ENCODE data around the gene USH2A.

Gene USH2A

DNA sequence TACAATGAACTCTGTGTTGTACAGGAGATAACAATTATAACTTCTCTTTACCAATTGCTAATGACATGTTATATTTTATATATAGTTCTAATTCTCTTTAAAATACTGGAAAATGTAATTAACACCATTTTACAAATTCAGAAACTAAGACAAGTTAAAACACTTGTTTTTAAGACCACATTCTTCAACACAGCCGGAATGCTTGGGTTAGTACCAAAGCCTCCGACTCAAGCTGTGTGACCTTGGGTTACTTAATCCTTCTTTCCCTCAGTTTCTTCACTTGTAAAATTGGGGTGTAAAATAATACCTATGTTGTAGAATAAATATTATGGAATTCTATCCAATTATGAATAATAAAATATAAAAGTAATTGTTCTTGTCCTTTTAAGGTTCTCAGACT lies 378.7 kb downstream of the USH2A start:
- no CpG with 5 or more reads among the region's 2 CpGs for WGBS, 2 donors (ENCODE audit: extremely low coverage in 2 of 2, insufficient read length in 2 of 2, insufficient replicate concordance in 1 of 2)
- DNase-seq (ENCODE audit: low spot score): no peak
- Histone ChIP-seq H3K27ac (replicated peaks; ENCODE audit: low read length) (no peak overlapping the region), H3K9ac (ENCODE audit: low read depth, low read length, poor library complexity) (no peak overlapping the region), H3K4me2 (ENCODE audit: insufficient read depth, low read length, poor library complexity, severe bottlenecking) (no peak overlapping the region), H4K8ac (ENCODE audit: low read depth, low read length) (no peak overlapping the region), H3K23ac (ENCODE audit: low read depth, low read length, poor library complexity) (no peak overlapping the region), H2BK5ac (ENCODE audit: low read length) (no peak overlapping the region), H2BK15ac (ENCODE audit: low read length) (no peak overlapping the region), H3K4me1 (ENCODE audit: control insufficient read depth in 2 of 2, insufficient read depth in 1 of 2, low read depth in 1 of 2, low read length in 2 of 2) (no peaks in the 10 kb centered on the region), H3K27me3 (ENCODE audit: control insufficient read depth in 3 of 3, insufficient read depth in 3 of 3, low read depth in 1 of 3, low read length in 3 of 3) (no peaks in the 10 kb centered on the region), H3K18ac (ENCODE audit: low read length) (no peak overlapping the region), H3K4ac (ENCODE audit: low read length) (no peak overlapping the region), H2BK12ac (ENCODE audit: low read length) (no peak overlapping the region), H3K14ac (ENCODE audit: low read length) (no peak overlapping the region), H2AK5ac (ENCODE audit: low read depth, low read length) (no peak overlapping the region), H2BK120ac (ENCODE audit: low read depth, low read length) (no peak overlapping the region), H3K79me1 (ENCODE audit: low read depth, low read length) (no peaks in the 10 kb centered on the region), H2AFZ (ENCODE audit: low read length) (no peak overlapping the region), H3K4me3 (ENCODE audit: low read length in 2 of 2) (no peak overlapping the region), H3K36me3 (replicated peaks in 1 of 2; ENCODE audit: control insufficient read depth in 2 of 2, insufficient read depth in 2 of 2, low read length in 2 of 2) (no peaks in the 10 kb centered on the region), H4K91ac (ENCODE audit: low read depth, low read length, poor library complexity) (no peak overlapping the region), H3K9me3 (replicated peaks in 1 of 2; ENCODE audit: control insufficient read depth in 2 of 2, insufficient read depth in 1 of 2, low read depth in 1 of 2, low read length in 2 of 2) (no peaks in the 10 kb centered on the region)

DNA sequence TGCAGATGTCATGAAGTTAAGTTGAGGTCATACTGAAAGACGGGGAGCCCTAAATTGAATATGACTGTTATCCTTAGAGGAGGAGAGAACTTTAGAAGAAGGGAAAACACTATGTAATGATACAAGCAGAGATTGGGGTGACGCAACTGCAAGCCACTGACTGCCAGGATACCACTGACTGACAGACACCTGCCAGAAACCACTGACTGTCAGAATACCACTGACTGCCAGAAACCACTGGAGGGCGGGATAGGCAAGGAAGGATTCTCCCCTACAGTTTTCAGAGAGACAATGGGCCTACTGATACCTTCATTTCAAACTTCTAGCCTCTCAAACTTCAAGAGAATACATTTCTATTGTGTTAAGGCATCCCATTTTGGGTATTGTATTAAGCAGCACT lies 388.7 kb downstream of the USH2A start:
- H3K36me3 ChIP-seq (replicated peaks in 1 of 2; ENCODE audit: control insufficient read depth in 2 of 2, insufficient read depth in 2 of 2, low read length in 2 of 2): no peaks in the 10 kb centered on the region
- WGBS, 2 donors (ENCODE audit: extremely low coverage in 2 of 2, insufficient read length in 2 of 2, insufficient replicate concordance in 1 of 2): no CpG with 5 or more reads among the region's 3 CpGs
- peak; percentile 12 for DNase-seq (ENCODE audit: low spot score)

DNA sequence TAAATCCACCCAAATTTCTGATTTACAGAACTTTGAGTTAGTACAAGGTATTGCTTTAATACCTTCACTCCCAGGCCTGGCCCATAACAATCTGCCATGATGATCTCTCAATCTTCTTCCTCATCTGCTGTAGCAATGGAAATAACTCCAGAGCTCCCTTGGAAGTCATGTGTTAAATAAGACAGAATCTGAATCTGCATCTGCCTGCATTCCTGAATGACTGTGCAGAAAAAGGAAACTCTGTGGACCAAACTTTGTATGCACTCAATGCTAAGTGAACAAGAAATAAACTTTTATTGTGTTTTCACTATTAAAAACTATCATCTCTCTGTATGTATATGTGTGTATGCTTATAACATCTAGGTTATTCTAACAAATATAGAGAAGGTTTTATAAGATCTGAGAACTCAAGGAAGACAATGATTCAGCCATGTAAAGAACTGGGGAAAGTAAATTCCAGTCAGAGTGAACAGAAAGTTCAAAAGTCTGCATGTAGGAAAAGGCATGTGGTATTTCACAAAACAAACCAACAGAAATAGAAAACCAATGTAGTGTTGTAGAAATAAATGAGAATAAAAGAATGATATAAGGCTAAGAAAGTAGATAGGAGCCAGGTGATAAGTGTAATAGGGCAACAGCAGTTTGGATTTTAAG lies 390.2 kb downstream of the USH2A start:
- Histone ChIP-seq H3K9me3 (replicated peaks in 1 of 2; ENCODE audit: control insufficient read depth in 2 of 2, insufficient read depth in 1 of 2, low read depth in 1 of 2, low read length in 2 of 2) (no peaks in the 10 kb centered on the region), H2AK5ac (ENCODE audit: low read depth, low read length) (no peak overlapping the region), H2AFZ (ENCODE audit: low read length) (no peak overlapping the region), H2BK12ac (ENCODE audit: low read length) (no peak overlapping the region), H3K4me3 (ENCODE audit: low read length in 2 of 2) (no peak overlapping the region), H3K79me1 (ENCODE audit: low read depth, low read length) (no peaks in the 10 kb centered on the region), H3K4me1 (ENCODE audit: control insufficient read depth in 2 of 2, insufficient read depth in 1 of 2, low read depth in 1 of 2, low read length in 2 of 2) (no peaks in the 10 kb centered on the region), H3K4me2 (ENCODE audit: insufficient read depth, low read length, poor library complexity, severe bottlenecking) (no peak overlapping the region), H3K18ac (ENCODE audit: low read length) (no peak overlapping the region), H3K4ac (ENCODE audit: low read length) (no peak overlapping the region), H3K27ac (replicated peaks; ENCODE audit: low read length) (no peak overlapping the region), H3K36me3 (replicated peaks in 1 of 2; ENCODE audit: control insufficient read depth in 2 of 2, insufficient read depth in 2 of 2, low read length in 2 of 2) (no peaks in the 10 kb centered on the region), H4K8ac (ENCODE audit: low read depth, low read length) (no peak overlapping the region), H3K14ac (ENCODE audit: low read length) (no peak overlapping the region), H3K9ac (ENCODE audit: low read depth, low read length, poor library complexity) (no peak overlapping the region), H3K27me3 (ENCODE audit: control insufficient read depth in 3 of 3, insufficient read depth in 3 of 3, low read depth in 1 of 3, low read length in 3 of 3) (no peaks in the 10 kb centered on the region), H2BK5ac (ENCODE audit: low read length) (no peak overlapping the region), H3K23ac (ENCODE audit: low read depth, low read length, poor library complexity) (no peak overlapping the region), H2BK15ac (ENCODE audit: low read length) (no peak overlapping the region), H2BK120ac (ENCODE audit: low read depth, low read length) (no peak overlapping the region), H4K91ac (ENCODE audit: low read depth, low read length, poor library complexity) (no peak overlapping the region)
- DNase-seq (ENCODE audit: low spot score): no peak

More for the DNA sequence above, 388.7 kb downstream of the USH2A start:
- H3K14ac ChIP-seq (ENCODE audit: low read length): no peak overlapping the region
- H2BK5ac ChIP-seq (ENCODE audit: low read length): no peak overlapping the region
- H3K79me1 ChIP-seq (ENCODE audit: low read depth, low read length): no peaks in the 10 kb centered on the region
- H4K8ac ChIP-seq (ENCODE audit: low read depth, low read length): no peak overlapping the region
- H2AFZ ChIP-seq (ENCODE audit: low read length): peak overlapping the region; percentile 1
- no peaks in the 10 kb centered on the region for H3K27me3 ChIP-seq (ENCODE audit: control insufficient read depth in 3 of 3, insufficient read depth in 3 of 3, low read depth in 1 of 3, low read length in 3 of 3)
- no peak overlapping the region for H3K4me3 ChIP-seq (ENCODE audit: low read length in 2 of 2)
- no peak overlapping the region for H3K4me2 ChIP-seq (ENCODE audit: insufficient read depth, low read length, poor library complexity, severe bottlenecking)
- no peak overlapping the region for H3K9ac ChIP-seq (ENCODE audit: low read depth, low read length, poor library complexity)
- H3K4ac ChIP-seq (ENCODE audit: low read length): no peak overlapping the region
- no peak overlapping the region for H3K23ac ChIP-seq (ENCODE audit: low read depth, low read length, poor library complexity)
- no peak overlapping the region for H2BK15ac ChIP-seq (ENCODE audit: low read length)
- no peak overlapping the region for H2BK12ac ChIP-seq (ENCODE audit: low read length)
- no peak overlapping the region for H3K18ac ChIP-seq (ENCODE audit: low read length)
- H3K4me1 ChIP-seq (ENCODE audit: control insufficient read depth in 2 of 2, insufficient read depth in 1 of 2, low read depth in 1 of 2, low read length in 2 of 2): no peaks in the 10 kb centered on the region
- no peaks in the 10 kb centered on the region for H3K9me3 ChIP-seq (replicated peaks in 1 of 2; ENCODE audit: control insufficient read depth in 2 of 2, insufficient read depth in 1 of 2, low read depth in 1 of 2, low read length in 2 of 2)
- H3K27ac ChIP-seq (replicated peaks; ENCODE audit: low read length): no peak overlapping the region
- H4K91ac ChIP-seq (ENCODE audit: low read depth, low read length, poor library complexity): no peak overlapping the region
- no peak overlapping the region for H2AK5ac ChIP-seq (ENCODE audit: low read depth, low read length)
- H2BK120ac ChIP-seq (ENCODE audit: low read depth, low read length): no peak overlapping the region

DNA sequence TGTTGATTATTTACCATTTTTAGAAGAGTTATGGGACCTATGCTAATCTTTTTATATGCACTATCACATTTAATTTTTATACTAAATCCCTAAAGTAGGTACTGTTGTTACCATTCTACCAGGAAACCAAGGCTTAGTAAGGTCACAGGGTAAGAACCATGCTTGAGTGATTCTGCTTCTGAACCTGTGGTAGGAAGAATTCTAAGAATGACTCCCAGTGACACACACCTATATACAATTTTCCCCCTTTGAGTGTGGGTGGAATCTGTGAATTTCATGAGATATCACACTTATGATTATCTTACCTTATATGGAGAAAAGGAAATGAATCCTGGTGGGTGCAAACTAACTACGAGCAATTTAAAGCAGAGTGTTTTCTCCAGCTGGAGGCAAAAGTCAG lies 391.0 kb downstream of the USH2A start:
- DNase-seq (ENCODE audit: low spot score): no peak
- H3K9me3 ChIP-seq (replicated peaks in 1 of 2; ENCODE audit: control insufficient read depth in 2 of 2, insufficient read depth in 1 of 2, low read depth in 1 of 2, low read length in 2 of 2): no peaks in the 10 kb centered on the region
- H3K9ac ChIP-seq (ENCODE audit: low read depth, low read length, poor library complexity): no peak overlapping the region
- no peaks in the 10 kb centered on the region for H3K79me1 ChIP-seq (ENCODE audit: low read depth, low read length)
- H2BK120ac ChIP-seq (ENCODE audit: low read depth, low read length): no peak overlapping the region
- no peak overlapping the region for H3K18ac ChIP-seq (ENCODE audit: low read length)
- no peak overlapping the region for H4K91ac ChIP-seq (ENCODE audit: low read depth, low read length, poor library complexity)
- no peak overlapping the region for H4K8ac ChIP-seq (ENCODE audit: low read depth, low read length)
- H3K4ac ChIP-seq (ENCODE audit: low read length): no peak overlapping the region
- no peak overlapping the region for H2BK12ac ChIP-seq (ENCODE audit: low read length)
- no peak overlapping the region for H2BK15ac ChIP-seq (ENCODE audit: low read length)
- H3K4me2 ChIP-seq (ENCODE audit: insufficient read depth, low read length, poor library complexity, severe bottlenecking): no peak overlapping the region
- no peak overlapping the region for H2AFZ ChIP-seq (ENCODE audit: low read length)
- H2BK5ac ChIP-seq (ENCODE audit: low read length): no peak overlapping the region
- H3K4me1 ChIP-seq (ENCODE audit: control insufficient read depth in 2 of 2, insufficient read depth in 1 of 2, low read depth in 1 of 2, low read length in 2 of 2): no peaks in the 10 kb centered on the region
- no CpG with 5 or more reads among the region's 1 CpG for WGBS, 2 donors (ENCODE audit: extremely low coverage in 2 of 2, insufficient read length in 2 of 2, insufficient replicate concordance in 1 of 2)
- no peak overlapping the region for H3K27ac ChIP-seq (replicated peaks; ENCODE audit: low read length)
- no peak overlapping the region for H2AK5ac ChIP-seq (ENCODE audit: low read depth, low read length)
- H3K14ac ChIP-seq (ENCODE audit: low read length): no peak overlapping the region
- H3K27me3 ChIP-seq (ENCODE audit: control insufficient read depth in 3 of 3, insufficient read depth in 3 of 3, low read depth in 1 of 3, low read length in 3 of 3): no peaks in the 10 kb centered on the region
- H3K23ac ChIP-seq (ENCODE audit: low read depth, low read length, poor library complexity): no peak overlapping the region
- H3K36me3 ChIP-seq (replicated peaks in 1 of 2; ENCODE audit: control insufficient read depth in 2 of 2, insufficient read depth in 2 of 2, low read length in 2 of 2): no peaks in the 10 kb centered on the region
- H3K4me3 ChIP-seq (ENCODE audit: low read length in 2 of 2): no peak overlapping the region

Measured in neuronal stem cell (in vitro differentiated cells).